ENCODE results near the gene WFDC2.

- TF ChIP-seq POLR2A (IDR thresholded peaks at IDR 0.05; ENCODE audit: low read length), result no peak
- TF ChIP-seq GATA1 (IDR thresholded peaks at IDR 0.05; ENCODE audit: low read depth, low read length), result no peak
These were observed 2.4 kb upstream of the WFDC2 start for GRCh38 chr20:45467172-45467571.
